GM19238 (cell line): Measurements from ENCODE around the gene SH3RF3.

Source experiments
- DNase-seq: peaks from one replicate; pipeline ENCODE4 v3.0.0; 2011; ENCODE audit warnings: low spot score; ENCODE audit not compliant: insufficient read length

Gene SH3RF3

DNA sequence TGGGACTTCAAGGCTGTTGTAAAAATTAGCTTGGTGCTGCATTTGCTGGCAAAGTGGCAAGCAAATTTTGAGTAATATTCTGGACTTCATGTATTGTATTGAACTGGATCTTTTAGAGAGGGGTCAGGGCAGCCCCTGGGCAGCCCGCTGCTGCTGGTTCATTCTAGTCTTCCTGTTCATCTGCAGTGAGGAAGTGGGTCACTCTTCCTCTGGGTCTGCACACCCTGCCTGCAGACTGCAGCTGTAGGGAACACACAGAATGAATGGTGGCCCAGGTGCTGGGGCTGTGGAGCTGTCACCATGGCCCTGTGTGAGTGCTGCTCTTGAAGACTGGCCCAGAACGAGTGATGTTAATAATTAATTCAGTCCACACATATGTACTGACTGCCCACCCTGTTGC lies 9.4 kb downstream of the SH3RF3 start:
- no peak for DNase-seq

DNA sequence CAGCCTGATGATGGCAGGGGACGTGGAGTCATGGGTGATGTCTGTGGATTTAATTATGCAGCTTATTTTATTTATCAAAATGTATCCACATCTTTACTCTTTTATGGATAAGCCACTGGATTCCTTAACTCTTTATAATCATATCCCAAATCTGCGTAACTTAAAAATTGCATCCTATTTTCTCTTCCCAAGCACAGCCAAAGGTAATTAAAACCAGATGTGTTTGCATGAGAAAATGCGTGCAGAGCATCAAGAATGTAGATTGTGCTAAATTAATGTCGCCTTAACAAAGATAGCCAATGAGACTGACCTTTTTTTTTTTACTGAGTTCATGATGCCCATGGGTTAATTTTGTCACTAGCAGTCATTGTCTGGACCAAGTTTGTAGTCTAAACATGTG lies 10.0 kb downstream of the SH3RF3 start:
- no peak for DNase-seq

DNA sequence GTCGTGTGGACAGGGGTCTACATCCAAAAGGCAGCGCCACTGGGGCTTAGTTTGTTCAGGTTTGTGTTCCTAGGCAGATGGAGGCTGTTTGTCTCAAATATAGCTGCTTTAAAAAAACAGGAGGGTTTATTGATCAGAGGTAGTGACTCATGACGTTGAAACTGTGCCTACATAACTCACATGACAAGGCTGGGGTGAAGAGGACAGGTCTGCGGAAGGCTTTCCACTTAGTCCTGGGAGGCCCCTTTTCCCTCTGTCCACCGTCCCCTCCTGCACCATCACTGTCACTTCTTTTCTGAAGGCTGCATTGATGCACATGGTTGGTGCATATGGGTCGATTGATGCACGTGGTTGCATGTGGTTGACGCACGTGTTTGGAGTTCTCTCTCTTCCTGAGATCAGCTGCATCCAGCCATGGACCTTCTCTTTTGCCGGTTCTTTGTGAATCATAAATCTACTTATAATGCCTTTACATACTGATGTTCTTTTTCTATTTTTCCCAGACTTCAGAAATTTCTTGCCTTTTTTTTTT lies 10.9 kb downstream of the SH3RF3 start:
- no peak for DNase-seq

DNA sequence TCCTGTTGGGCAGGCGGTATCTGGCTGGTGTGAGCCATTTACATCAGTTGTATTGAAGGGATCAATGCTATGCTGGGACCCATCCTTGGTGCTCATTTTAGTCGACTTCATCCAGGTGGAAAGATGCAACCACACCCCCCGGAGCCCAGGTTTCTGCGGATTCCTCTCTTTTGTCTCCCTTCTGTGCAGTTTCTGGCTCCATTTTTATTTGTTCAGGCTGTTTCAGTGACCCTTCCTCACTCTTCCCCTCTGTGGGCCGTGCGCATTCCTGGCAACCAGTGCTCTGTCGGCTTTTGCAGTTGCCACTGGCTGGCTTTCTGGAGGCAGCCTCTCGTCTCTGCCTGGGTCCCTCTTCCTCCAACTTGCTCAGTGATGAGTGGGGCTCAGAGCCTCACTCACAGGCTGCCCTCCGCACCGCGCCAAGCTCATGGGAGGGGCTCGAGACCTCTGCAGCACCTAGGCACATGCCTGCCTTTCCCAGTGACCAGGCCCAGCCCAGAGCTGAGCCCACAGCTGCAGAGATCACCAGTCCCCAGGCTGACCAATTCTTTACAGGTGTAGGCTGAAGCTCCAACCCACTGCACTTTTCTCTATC lies 12.1 kb downstream of the SH3RF3 start:
- no peak for DNase-seq

DNA sequence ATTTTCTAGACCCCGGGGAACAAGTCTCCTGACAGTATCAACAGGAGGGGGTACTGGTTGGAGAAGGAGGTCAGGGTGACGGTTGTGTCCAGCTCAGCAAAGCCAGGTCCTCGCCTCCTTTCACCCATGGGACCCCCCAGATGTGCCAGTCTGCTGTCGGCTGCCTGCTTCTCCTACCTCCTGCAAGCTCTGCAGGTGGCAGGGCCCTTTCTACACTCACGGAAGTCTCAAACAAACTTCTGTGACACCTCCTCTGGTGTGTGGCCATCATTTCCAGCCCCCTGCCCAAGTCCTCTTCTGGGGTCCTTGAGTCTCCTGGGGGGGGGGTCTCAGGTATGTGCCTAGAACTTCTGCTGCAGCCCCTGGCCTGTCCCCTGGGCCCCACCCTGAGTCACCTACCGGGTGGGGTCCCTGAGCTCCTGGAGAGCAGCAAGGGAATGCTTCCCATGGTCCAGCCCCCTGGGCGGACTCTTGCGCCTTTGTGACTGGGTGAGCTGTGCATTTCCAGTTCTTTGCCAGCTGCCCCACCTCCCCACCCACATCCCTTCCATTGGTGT lies 12.8 kb downstream of the SH3RF3 start:
- no peak for DNase-seq

DNA sequence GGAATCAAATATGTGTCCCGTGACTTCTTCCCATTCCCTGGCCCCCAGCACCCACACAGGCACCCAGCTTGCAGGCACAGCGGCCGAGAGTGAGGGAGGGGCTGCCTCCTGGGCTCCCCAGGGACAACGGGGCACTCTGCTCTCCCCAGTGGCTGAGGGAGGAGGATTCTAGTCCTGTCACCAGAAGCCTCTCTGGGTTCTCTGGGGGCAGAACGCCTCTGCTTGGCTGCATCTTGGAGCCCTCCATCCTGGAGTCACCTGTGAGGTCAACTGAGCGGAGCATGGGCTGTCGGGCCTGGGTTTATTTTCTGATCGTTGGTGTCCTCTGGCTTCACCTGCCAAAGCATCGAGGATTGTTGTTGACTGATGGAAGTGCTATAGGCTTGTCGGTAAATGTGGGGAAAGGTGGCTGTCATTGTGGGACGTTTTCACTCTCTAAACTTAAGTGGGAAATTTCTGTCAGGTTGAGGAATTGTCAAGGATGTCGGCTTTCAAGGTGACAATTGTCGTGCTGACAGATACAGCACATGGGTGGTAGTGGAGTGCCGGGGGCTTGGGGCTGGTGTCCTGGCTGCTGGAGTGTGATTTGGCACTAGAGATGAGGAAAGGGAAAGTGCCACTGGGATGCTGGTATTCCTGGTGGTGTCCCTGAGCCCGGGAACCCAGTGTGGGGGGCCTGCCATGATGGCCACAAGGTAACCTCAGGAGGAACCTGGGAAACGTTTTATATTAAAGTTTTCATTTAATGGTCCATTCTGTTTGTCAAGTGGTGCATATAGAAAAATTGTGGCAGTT lies 13.6 kb downstream of the SH3RF3 start:
- DNase-seq: no peak

DNA sequence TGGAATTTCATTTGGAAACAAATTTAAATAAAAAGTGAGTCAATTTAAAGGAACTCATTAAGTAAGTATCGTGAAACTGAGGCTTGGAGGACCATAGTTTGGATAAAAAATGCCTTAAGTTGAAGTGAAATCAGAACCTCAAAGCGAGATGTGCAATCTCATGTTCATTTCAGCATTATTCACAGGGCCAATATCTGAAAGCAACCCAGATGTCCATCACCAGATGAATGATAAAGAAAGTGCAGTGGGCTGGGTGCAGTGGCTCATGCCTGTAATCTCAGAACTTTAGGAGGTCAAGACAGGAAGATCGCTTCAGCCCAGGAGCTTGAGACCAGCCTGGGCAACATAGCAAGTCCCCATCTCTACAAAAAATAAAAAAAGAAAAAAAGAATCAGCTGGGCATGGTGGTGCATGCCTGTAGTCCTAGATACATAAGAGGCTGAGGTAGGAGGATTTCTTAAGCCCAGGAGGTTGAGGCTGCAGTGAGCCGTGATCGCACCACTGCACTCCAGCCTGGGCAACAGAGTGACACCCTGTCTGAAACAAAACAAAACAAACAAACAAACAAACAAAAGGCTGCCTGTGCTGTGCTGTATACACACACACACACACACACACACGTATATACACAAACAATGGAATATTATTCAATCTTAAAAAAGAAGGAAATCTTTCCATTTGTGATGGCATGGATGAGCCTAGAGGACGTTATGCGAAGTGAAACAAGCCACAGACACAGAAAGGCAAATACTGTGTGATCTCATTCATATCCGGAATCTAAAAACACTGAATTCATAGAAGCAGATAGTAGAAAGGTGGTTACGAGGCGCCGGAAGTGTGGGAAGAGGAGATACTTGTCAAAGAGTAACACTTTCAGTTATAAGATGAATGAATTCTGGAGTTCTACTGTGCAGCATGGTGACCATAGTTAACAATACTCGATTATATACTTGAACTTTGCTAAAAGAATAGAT lies 14.5 kb downstream of the SH3RF3 start:
- no peak for DNase-seq

DNA sequence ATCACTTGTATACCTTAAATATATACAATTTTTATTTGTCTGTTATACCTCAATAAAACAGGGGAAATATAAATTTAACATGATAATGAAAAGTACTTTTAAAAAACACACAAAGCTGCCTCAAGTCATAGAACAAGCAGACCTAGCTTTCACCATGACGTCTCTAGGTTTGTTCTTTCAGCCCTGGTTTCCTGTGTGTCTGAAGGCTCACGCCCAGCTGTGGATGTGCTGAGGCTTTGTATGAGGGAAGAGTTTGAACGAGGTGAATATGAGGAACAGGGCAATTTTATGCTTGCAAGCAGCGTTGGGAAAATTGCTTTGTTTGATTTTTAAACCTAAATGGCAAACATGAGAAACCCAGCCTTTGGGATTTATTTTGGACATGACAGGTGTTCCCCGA lies 15.3 kb downstream of the SH3RF3 start:
- no peak for DNase-seq

DNA sequence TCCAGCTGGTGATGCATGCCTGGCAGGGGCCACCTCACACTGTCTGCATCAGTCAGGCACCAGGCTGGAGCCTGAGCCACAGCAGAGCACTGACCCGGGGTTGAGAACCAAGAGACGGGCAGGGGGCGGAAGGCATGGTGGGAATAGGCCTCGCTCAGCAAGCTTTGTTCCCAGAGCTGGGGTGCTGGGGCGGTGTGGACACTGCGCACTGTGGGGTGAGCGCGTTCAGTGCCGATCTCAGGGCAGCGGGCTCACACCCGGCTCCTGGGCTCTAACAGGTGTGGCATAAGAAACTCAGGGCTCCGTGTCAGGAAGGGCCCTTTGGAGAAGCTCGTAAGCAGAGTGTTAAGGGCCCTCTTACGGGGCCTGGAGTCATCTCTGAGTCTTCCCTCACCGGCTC lies 15.7 kb downstream of the SH3RF3 start:
- DNase-seq: no peak

DNA sequence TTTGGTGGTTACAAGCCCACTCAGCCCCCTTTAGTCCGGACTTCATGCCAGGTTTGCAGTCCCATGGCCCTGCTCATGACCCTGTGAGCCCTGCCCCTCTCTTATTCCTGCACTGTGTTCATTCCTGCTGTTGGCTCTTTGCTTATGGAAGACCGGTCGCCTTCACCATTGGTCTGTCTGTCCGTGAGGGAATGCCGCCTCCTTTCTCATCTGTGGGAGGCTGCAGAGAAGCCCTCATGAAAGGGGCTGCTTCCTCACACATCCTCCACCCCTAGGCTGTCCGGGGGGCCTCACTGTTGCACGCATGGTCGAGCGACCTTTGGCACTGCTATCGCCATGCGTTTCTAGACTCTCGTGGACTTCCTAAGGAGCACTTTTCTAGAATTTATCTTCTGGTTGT lies 16.3 kb downstream of the SH3RF3 start:
- DNase-seq: no peak

DNA sequence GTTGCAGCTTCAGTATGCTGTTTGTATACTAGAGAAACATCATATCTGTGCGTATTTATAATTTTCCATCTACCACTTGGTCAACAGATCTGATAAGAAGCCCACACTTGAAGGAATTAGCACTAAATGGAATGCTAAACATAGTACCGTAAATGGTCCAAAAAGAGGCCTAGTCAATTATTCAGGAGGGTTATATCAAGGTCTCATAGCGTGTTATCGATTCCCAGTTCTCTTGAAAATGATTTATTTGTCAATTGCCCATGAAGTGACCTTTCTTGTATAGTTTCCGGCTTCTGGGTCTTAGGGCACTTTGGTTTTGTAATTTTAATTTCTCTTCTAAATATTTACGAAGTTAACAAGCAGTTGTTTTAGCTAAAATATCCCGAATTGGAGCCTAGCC lies 18.4 kb downstream of the SH3RF3 start:
- DNase-seq: no peak

DNA sequence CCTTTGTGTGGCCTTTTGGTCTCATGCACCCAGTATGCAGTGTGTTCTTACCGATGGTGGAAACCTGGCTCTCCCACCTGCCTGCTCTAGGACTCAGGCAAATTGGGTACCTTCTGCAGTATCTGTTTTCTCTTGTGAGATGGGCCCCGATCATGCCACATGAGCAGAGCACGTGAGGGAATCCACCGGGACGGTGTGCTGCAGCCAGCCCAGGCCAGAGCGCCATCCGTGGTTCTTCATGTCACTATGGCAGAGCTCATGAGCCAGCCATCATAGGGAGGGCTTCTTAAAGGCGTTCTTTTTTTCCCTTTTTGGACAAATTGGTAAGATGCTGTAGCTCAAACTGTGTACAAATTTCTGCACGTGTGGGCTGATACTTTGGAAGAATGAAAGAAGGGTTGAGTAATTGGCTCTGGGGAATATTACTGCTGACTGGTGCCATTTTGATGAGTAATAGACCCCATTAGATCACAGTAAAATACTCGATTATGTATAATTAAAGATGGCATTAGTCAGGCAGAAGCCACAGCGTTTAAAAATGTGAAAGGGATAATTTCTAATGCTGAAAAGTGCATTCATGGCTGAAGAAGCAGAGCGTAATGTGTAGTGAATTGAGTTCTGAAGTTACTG lies 19.2 kb downstream of the SH3RF3 start:
- DNase-seq: no peak

DNA sequence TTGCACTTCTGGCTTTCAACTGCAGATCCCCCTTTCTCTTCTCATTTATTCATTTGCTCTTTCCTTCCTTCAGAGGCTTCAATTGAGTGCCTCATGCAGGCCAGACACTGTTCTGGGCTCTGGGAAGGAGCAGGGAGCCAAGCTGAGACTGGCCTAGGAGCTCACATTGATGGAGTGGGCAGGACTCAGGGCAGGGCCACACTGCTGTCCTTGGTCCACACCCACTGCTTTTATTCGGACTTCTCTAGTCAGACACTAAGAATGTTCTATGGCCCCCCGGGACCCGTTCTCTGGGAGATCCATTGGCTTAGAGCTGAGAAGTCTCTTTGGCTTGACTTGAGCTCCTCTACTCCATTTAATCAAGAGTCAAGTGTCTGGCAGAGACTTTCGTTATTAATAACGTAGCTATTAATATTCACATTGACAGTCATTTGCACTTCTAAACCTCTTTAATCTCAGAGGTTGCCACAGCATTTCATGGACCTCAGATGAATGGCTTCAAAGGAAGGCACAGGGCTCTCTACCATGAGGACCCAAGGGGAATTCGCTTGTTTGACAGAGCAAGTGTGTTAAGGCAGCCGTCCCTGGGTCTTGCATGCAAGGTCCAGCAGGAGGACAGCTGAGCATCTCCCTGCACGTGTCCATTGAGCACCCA lies 20.1 kb downstream of the SH3RF3 start:
- DNase-seq: no peak

DNA sequence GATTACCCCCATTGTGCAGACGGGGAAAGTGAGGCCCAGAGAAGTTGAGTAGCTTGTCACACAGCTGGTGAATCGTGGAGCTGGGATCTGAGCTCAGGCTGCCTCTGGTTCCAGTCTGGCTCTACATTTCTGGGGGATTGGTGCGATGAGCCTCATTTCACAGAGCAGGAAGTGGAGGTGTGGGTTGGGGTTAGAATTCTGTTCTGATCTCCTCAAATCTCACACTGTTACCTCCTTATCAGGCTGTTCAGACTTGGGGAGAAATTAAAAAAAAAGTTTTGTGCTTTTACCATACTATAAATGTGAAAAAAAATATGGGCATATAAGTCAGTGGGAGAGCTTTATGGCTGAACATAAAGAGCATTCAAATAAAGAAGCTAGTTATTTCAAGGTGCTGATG lies 21.6 kb downstream of the SH3RF3 start:
- no peak for DNase-seq

DNA sequence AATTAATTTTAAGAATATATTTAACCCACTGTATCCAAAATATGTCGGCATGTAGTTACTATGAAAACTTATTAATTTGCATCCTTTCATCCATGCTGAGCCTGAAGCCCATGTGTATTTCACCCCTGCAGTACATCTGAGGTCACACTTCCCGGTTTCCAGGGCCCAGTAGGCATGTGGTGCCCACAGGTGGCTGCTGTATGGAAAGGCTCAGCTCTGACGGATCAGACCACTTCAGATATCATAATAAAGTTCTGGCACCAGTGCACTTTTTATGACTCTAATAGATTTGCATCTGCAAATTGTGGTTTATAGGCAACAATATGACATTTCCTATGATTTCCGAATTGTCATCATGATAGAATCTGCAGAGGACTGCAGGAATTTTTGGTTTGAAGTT lies 22.5 kb downstream of the SH3RF3 start:
- DNase-seq: no peak

DNA sequence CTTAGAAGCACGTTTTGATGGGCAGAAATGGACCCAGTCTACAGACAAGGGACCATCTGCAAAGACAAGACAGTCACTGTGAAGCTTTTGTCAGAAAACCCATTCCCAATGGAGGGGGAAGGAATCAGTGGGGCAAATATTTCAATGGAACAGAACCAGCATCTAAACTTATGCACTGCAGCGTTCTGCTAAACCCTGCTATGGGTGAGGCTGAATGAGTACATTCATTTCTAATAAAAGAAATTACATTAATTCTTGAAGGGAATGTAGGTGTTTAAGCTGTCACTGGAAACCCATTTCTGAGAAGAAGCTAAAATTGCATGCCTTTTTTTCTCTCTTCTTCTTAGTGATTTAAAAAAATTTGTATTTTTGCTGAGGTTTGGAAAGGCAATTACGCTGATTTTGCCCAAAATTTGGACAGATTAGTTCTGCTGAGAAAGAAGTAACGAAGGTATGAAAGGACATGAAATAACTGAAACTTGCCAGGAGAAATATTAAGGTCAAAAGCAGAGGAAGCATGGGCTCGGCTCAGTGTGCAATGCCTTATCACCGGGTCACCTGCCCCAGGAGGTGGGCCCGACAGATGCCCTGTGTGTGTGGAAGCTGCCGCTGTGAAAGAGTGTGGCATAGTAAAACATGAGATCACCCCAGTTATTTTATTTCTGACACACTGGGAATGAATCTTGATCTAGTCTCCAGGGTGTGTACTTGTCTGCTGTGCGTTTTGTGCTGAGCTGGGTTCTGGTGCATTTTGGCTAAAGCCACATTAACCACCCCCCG lies 24.2 kb downstream of the SH3RF3 start:
- DNase-seq: no peak

DNA sequence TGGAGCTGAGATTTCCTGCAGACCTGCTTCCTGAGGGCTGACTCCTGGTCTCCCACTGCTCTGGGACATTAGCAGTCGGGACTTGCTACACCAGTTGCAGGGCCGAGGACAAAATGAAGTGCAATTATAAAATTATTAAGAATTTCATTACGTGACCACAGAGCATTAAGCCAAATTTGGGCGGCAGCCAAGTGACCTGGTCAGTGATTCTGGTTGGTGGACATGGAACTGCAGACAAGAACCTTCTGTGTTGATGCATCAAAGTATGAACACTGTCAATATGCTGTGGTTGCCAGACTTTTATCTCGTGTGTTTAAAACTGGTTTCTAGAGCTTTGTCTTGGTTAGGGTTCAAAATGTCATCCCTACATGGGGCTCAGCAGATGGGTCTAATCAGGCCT lies 24.8 kb downstream of the SH3RF3 start:
- no peak for DNase-seq

DNA sequence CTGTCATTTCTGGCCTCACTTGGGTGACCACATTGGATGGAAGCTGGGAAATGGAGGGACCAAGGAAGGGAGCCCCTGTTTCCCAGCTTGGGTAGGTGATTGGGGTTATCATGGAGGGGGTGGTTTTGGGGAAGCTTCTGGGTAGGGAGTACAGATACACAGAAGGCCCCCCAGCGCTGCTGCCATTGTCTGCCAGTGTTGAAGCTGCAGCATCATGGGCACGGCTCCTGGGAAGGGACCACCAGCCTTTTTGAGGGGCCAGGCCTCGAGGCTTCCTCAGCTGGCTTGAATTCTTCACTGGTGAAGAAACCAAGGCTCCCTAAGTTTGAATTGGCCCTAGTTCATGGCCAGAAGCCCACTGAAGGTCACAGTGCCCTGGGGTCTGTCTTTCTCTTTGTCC lies 25.2 kb downstream of the SH3RF3 start:
- no peak for DNase-seq

DNA sequence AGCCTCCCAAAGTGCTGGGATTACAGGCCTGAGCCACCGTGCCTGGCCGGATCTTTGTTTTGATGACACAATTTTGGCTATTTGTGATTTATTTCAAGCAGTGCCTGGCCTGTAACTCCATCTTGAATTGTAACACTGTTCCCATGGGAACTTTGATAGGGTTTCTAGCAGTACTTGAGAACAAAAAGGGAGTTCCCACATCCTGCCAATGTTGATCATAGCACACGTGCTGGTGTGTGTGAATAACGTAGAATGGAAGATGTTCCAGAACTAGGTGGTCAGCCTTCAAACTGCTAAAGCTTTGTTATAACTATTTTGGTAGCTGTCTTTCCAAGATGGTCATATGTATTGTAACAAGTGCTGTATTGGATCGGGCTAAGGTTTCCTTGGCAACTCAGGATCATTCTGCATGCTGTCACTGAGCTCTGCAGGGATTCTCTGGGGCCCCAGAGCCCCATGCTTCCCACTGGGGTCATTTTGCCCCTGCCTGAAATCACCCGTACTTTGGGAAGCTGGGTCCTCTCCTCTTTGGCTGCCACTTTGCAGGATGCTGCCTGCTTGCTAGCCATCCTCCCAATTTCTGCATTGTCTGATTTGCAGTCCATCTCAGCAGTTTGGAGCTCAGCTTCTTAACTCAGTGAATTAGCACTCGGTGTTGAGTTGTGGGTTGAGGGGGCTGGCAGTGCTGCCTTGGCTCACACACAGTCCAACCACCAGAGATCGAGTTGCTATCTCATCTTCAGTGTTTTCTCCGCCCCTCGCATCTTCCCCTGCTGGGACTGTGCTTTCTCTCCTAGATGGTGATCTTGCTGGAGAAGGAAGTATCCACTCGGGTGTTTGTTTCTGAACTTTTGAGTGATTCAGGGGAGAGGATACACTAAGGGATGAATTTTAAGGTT lies 26.8 kb downstream of the SH3RF3 start:
- no peak for DNase-seq
